ENCODE results near the gene MFN2.

Gene MFN2

GRCh38 chr1:11946647-11947046, 33.6 kb upstream of the MFN2 start:
- Histone ChIP-seq H3K36me3 (peaks cover 9 to 25% (median 24%) of the 10 kb centered on the region in 3 donors), H3K4me1 (no peaks in the 10 kb centered on the region), H3K9me3 (no peaks in the 10 kb centered on the region), H3K27me3 (no peaks in the 10 kb centered on the region), H3K27ac (no peak overlapping the region), H3K4me3 (no peak overlapping the region)
- TF ChIP-seq, protein P1, sequence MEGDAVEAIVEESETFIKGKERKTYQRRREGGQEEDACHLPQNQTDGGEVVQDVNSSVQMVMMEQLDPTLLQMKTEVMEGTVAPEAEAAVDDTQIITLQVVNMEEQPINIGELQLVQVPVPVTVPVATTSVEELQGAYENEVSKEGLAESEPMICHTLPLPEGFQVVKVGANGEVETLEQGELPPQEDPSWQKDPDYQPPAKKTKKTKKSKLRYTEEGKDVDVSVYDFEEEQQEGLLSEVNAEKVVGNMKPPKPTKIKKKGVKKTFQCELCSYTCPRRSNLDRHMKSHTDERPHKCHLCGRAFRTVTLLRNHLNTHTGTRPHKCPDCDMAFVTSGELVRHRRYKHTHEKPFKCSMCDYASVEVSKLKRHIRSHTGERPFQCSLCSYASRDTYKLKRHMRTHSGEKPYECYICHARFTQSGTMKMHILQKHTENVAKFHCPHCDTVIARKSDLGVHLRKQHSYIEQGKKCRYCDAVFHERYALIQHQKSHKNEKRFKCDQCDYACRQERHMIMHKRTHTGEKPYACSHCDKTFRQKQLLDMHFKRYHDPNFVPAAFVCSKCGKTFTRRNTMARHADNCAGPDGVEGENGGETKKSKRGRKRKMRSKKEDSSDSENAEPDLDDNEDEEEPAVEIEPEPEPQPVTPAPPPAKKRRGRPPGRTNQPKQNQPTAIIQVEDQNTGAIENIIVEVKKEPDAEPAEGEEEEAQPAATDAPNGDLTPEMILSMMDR (IDR thresholded peaks at IDR 0.05): no peak
- intact Hi-C loops (cut with DNase I; ENCODE audit: low total_unique reads): no loop called here
- DNase-seq: no peak

GRCh38 chr1:11948822-11949458, 31.3 kb upstream of the MFN2 start:
- TF ChIP-seq, protein P1 (IDR thresholded peaks at IDR 0.05): no peak
- H3K27me3 ChIP-seq: no peaks in the 10 kb centered on the region
- H3K9me3 ChIP-seq: no peaks in the 10 kb centered on the region
- peaks cover 9 to 48% (median 42%) of the 10 kb centered on the region in 3 donors for H3K36me3 ChIP-seq
- intact Hi-C loops (cut with DNase I; ENCODE audit: low total_unique reads): no loop called here
- no peaks in the 10 kb centered on the region for H3K4me1 ChIP-seq
- no peak for DNase-seq
- no peak overlapping the region for H3K4me3 ChIP-seq
- H3K27ac ChIP-seq: no peak overlapping the region

DNA sequence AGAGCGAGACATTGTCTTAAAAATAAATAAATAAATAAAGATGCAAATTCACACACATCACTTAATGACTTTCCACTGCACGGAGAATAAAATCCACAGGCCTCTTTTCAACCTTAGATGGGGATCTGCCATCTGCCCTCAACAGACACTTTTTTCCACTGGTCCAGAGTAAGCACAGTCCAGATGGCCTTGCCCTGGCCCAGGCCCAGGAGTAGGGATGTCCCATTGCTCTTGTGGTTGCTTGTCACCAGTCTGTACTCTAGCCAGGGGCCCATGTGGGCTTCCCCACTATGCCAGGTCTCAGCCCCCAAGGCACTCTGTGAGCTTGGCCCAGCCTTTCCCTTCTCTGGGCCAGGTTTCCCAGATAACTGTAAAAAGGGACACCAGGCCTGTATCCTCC, 28.3 kb upstream of the MFN2 start:
- Histone ChIP-seq H3K27me3 (no peaks in the 10 kb centered on the region), H3K27ac (no peak overlapping the region), H3K4me1 (no peaks in the 10 kb centered on the region), H3K36me3 (peaks cover 16 to 77% (median 60%) of the 10 kb centered on the region in 3 donors), H3K4me3 (no peak overlapping the region), H3K9me3 (no peaks in the 10 kb centered on the region)
- TF ChIP-seq, protein P1 (IDR thresholded peaks at IDR 0.05): no peak
- DNase-seq: no peak
- intact Hi-C loops (cut with DNase I; ENCODE audit: low total_unique reads): no loop called here

DNA sequence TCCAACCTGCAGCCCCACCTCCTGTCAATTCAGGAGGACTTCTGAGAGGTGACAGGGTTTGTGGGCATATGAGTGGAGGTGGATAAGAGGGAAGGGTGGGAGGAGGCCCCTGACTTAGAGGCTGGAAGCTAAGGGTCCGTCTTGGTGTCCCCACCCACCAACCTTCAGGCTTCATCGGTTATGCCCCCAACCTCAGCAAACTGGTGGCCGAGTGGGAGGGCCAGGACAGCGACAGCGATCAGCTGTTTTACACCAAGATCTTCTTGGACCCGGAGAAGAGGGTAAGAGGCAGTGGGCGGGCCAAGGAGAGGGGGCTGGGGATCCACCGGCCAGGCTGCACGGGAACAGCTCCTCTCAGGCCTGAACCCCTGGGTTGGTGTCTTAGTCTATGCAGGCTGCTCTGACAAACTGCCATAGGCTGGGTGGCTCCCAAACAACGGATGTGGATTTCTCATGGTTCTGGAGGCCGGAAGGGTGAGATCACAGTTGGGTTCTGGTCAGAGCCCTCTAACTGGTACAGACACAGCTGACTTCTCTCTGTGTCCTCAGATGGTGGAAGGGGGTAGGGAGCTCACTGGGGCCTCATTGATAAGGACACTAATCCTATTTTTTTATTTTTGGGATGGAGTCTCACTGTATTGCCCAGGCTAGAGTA, 27.7 kb upstream of the MFN2 start:
- no peak for DNase-seq
- peaks cover 19 to 84% (median 67%) of the 10 kb centered on the region in 3 donors for H3K36me3 ChIP-seq
- no peaks in the 10 kb centered on the region for H3K4me1 ChIP-seq
- TF ChIP-seq, protein P1 (IDR thresholded peaks at IDR 0.05): no peak
- no peaks in the 10 kb centered on the region for H3K27me3 ChIP-seq
- no peaks in the 10 kb centered on the region for H3K9me3 ChIP-seq
- H3K4me3 ChIP-seq: no peak overlapping the region
- intact Hi-C loops (cut with DNase I; ENCODE audit: low total_unique reads): no loop called here
- H3K27ac ChIP-seq: no peak overlapping the region

- Histone ChIP-seq H3K9me3 (no peaks in the 10 kb centered on the region), H3K4me1 (no peaks in the 10 kb centered on the region), H3K27ac (no peak overlapping the region), H3K4me3 (no peak overlapping the region), H3K27me3 (no peaks in the 10 kb centered on the region), H3K36me3 (peaks cover 38 to 97% (median 75%) of the 10 kb centered on the region in 3 donors)
- TF ChIP-seq, protein P1 (IDR thresholded peaks at IDR 0.05): no peak
- intact Hi-C loops (cut with DNase I; ENCODE audit: low total_unique reads): no loop called here
- DNase-seq: no peak
Observed at GRCh38 chr1:11955221-11955620, 25.0 kb upstream of the MFN2 start.
